IMR-90 (cell line): ENCODE data around the gene EME2. TPM values are rescaled to one million over a fixed set of nuclear protein-coding genes. Genes with fewer than 3 reads are reported as not detected.
A peak's percentile ranks its signal among the peaks of the same experiment; 100 is the strongest.

Experiments used
- ATAC-seq: fragments of 200-7000 bp; cut with Tn5 transposase; 2 replicates; pipeline ENCODE4 v1.9.1; 2020; ENCODE audit warnings: low read depth, mild to moderate bottlenecking, moderate library complexity
- BruUV-seq: library from RNA; stranded (reverse); fragments of 400-500 nt; replicated peaks from 2 replicates; lab custom pipeline; 2021; lab: Mats Ljungman, UMichigan
- CTCF ChIA-PET: fragments of 300-600 bp; formaldehyde crosslinking; extraction: SDS; loops from one replicate; lab custom pipeline; 2021; ENCODE audit warnings: antibody characterized with exemption; lab: Yijun Ruan, JAX
- POLR2A ChIA-PET: fragments of 300-600 bp; sonication (Branson Sonifier 250); formaldehyde crosslinking; loops from one replicate; lab custom pipeline; 2022; ENCODE audit warnings: antibody characterized with exemption; ENCODE audit not compliant: unreplicated experiment; lab: Charles Lee
- DNase-seq: peaks from one replicate; pipeline ENCODE4 v3.0.0; 2013
- H2AFZ ChIP-seq: replicated peaks from 2 replicates; pipeline ENCODE3; 2013; ENCODE audit warnings: low read length, mild to moderate bottlenecking; ENCODE audit not compliant: poor library complexity
- H2AK5ac ChIP-seq: 2 replicates; pipeline ENCODE4 v1.6.1; 2013; ENCODE audit warnings: low read depth, low read length, inconsistent platforms
- H2AK9ac ChIP-seq: replicated peaks from 2 replicates; pipeline ENCODE3; 2013; ENCODE audit warnings: mild to moderate bottlenecking, low read depth, low read length, moderate library complexity; ENCODE audit not compliant: poor library complexity
- H2BK120ac ChIP-seq: 2 replicates; pipeline ENCODE4 v1.6.1; 2013; ENCODE audit warnings: low read depth, low read length, inconsistent platforms
- H2BK15ac ChIP-seq: 3 replicates; pipeline ENCODE4 v1.6.1; 2013; ENCODE audit warnings: low read depth, low read length, inconsistent platforms
- H2BK20ac ChIP-seq: 2 replicates; pipeline ENCODE4 v1.6.1; 2013; ENCODE audit warnings: low read depth, mild to moderate bottlenecking, inconsistent platforms, low read length, moderate library complexity
- H2BK5ac ChIP-seq: 2 replicates; pipeline ENCODE4 v1.6.1; 2013; ENCODE audit warnings: mild to moderate bottlenecking, low read depth, low read length, inconsistent platforms; ENCODE audit not compliant: poor library complexity, severe bottlenecking
- H3K14ac ChIP-seq: replicated peaks from 2 replicates; pipeline ENCODE4 v1.6.1; 2013; ENCODE audit warnings: low read depth, low read length, inconsistent platforms
- H3K18ac ChIP-seq: 2 replicates; pipeline ENCODE4 v1.6.1; 2013; ENCODE audit warnings: low read depth, low read length, control low read depth
- H3K23ac ChIP-seq: 2 replicates; pipeline ENCODE4 v1.6.1; 2013; ENCODE audit warnings: low read depth, low read length, inconsistent platforms
- H3K27ac ChIP-seq: 2 replicates; pipeline ENCODE4 v1.5.1; 2013; ENCODE audit warnings: mild to moderate bottlenecking, control low read depth, low read length; ENCODE audit not compliant: insufficient read depth
- H3K27me3 ChIP-seq: 2 replicates; pipeline ENCODE4 v1.6.1; 2013; ENCODE audit warnings: low read length; ENCODE audit not compliant: control insufficient read depth, insufficient read depth
- H3K36me3 ChIP-seq: 2 replicates; pipeline ENCODE4 v1.6.1; 2013; ENCODE audit warnings: low read length, mixed read lengths; ENCODE audit not compliant: control insufficient read depth, insufficient read depth
- H3K4ac ChIP-seq: 2 replicates; pipeline ENCODE4 v1.6.1; 2013; ENCODE audit warnings: low read depth, low read length, inconsistent platforms
- H3K4me1 ChIP-seq: 2 replicates; pipeline ENCODE4 v1.6.1; 2013; ENCODE audit warnings: low read length, mixed read lengths; ENCODE audit not compliant: control insufficient read depth, insufficient read depth
- H3K4me2 ChIP-seq: 2 replicates; pipeline ENCODE4 v1.6.1; 2013; ENCODE audit warnings: low read depth, mild to moderate bottlenecking, control low read depth, low read length, moderate library complexity
- H3K4me3 ChIP-seq: 2 replicates; pipeline ENCODE4 v1.5.1; 2013; ENCODE audit warnings: low read depth, mild to moderate bottlenecking, control low read depth, low read length, moderate library complexity; ENCODE audit not compliant: insufficient read depth
- H3K56ac ChIP-seq: 2 replicates; pipeline ENCODE4 v1.6.1; 2013; ENCODE audit warnings: low read length, inconsistent platforms; ENCODE audit not compliant: insufficient read depth; ENCODE audit errors: extremely low read depth
- H3K79me1 ChIP-seq, 2 experiments: 2 replicates each; pipeline ENCODE4 v1.6.1; 2013; ENCODE audit warnings: low read length in 2 of 2, inconsistent platforms in 1 of 2, low read depth in 1 of 2
- H3K9ac ChIP-seq: 2 replicates; pipeline ENCODE4 v1.6.1; 2013; ENCODE audit warnings: low read depth, low read length, control low read depth
- H3K9me1 ChIP-seq: 2 replicates; pipeline ENCODE4 v1.6.1; 2013; ENCODE audit warnings: low read length, inconsistent platforms; ENCODE audit not compliant: insufficient read depth
- H3K9me3 ChIP-seq: 2 replicates; pipeline ENCODE4 v1.6.1; 2013; ENCODE audit warnings: low read length; ENCODE audit not compliant: control insufficient read depth, insufficient read depth
- H4K20me1 ChIP-seq: 2 replicates; pipeline ENCODE4 v1.6.1; 2013; ENCODE audit warnings: low read length, inconsistent platforms; ENCODE audit not compliant: insufficient read depth
- H4K5ac ChIP-seq: 2 replicates; pipeline ENCODE4 v1.6.1; 2013; ENCODE audit warnings: mild to moderate bottlenecking, low read depth, low read length, control low read depth
- H4K8ac ChIP-seq, 2 experiments: 2 replicates each; pipeline ENCODE4 v1.6.1; 2013; ENCODE audit warnings: low read depth in 2 of 2, low read length in 2 of 2, control low read depth in 1 of 2, inconsistent platforms in 1 of 2
- H4K91ac ChIP-seq: 2 replicates; pipeline ENCODE4 v1.6.1; 2013; ENCODE audit warnings: low read depth, low read length, inconsistent platforms; ENCODE audit not compliant: insufficient read depth
- BHLHE40 ChIP-seq: fragments of 150-350 bp; IDR thresholded peaks from 2 replicates; pipeline ENCODE4 v1.6.1; 2016; ENCODE audit warnings: mild to moderate bottlenecking, low read depth, low read length
- CEBPB ChIP-seq: IDR thresholded peaks from 2 replicates; pipeline ENCODE4 v1.6.1; 2012; ENCODE audit warnings: low read depth, low read length, improper control_type of control experiment
- CHD1 ChIP-seq: IDR thresholded peaks from 2 replicates; pipeline ENCODE4 v1.6.1; 2012; ENCODE audit warnings: low read depth, low read length, improper control_type of control experiment
- FOS ChIP-seq: fragments of 150-350 bp; IDR thresholded peaks from 2 replicates; pipeline ENCODE4 v1.6.1; 2016; ENCODE audit warnings: low read depth, low read length
- MAFK ChIP-seq: IDR thresholded peaks from 2 replicates; pipeline ENCODE4 v1.6.1; 2012; ENCODE audit warnings: low read depth, low read length, improper control_type of control experiment
- MAZ ChIP-seq: IDR thresholded peaks from 2 replicates; pipeline ENCODE4 v1.6.1; 2012; ENCODE audit warnings: low read depth, mild to moderate bottlenecking, low read length, improper control_type of control experiment, moderate library complexity, borderline replicate concordance
- MXI1 ChIP-seq: IDR thresholded peaks from 2 replicates; pipeline ENCODE4 v1.6.1; 2012; ENCODE audit warnings: low read depth, mild to moderate bottlenecking, low read length, moderate library complexity, borderline replicate concordance
- NFE2L2 ChIP-seq: fragments of 150-350 bp; IDR thresholded peaks from 2 replicates; pipeline ENCODE4 v1.6.1; 2016; ENCODE audit warnings: low read depth, mild to moderate bottlenecking, low read length
- POLR2A ChIP-seq: IDR thresholded peaks from 2 replicates; pipeline ENCODE4 v1.6.1; 2012; ENCODE audit warnings: mild to moderate bottlenecking, low read depth, low read length
- RAD21 ChIP-seq: IDR thresholded peaks from 2 replicates; pipeline ENCODE4 v1.6.1; 2012; ENCODE audit warnings: low read length, improper control_type of control experiment
- RCOR1 ChIP-seq: IDR thresholded peaks from 2 replicates; pipeline ENCODE4 v1.6.1; 2012; ENCODE audit warnings: mild to moderate bottlenecking, low read length, improper control_type of control experiment; ENCODE audit not compliant: insufficient replicate concordance
- RFX5 ChIP-seq: IDR thresholded peaks from 2 replicates; pipeline ENCODE4 v1.8.0; 2012; ENCODE audit warnings: low read depth, mild to moderate bottlenecking, low read length, moderate library complexity
- SMC3 ChIP-seq: fragments of 150-350 bp; IDR thresholded peaks from 2 replicates; pipeline ENCODE4 v1.6.1; 2016; ENCODE audit warnings: low read depth, mild to moderate bottlenecking, antibody characterized with exemption, low read length, moderate library complexity
- WGBS, 2 experiments: methylation state at CpG; one replicate each; pipeline versions ENCODE4 v1.1.5 to v1.1.7; 2013; ENCODE audit warnings: missing lambda C conversion rate in 2 of 2; ENCODE audit not compliant: insufficient read length in 1 of 2; ENCODE audit errors: extremely low coverage in 2 of 2; 5-methylcytosine and 5-hydroxymethylcytosine counted together
- dilution Hi-C: fragments of 300-500 bp; cut with HindIII; formaldehyde crosslinking; loops from one replicate; pipeline ENCODE4 v1.14.3; 2018; ENCODE audit warnings: low sequenced_read_pairs; ENCODE audit not compliant: unreplicated experiment
- in situ Hi-C: fragments of 300-500 bp; cut with MboI; formaldehyde crosslinking; loops from 3 replicates; pipeline ENCODE4 v1.14.3; 2019; ENCODE audit warnings: low sequenced_read_pairs, inconsistent platforms, mixed read lengths
- intact Hi-C: fragments of 100-400 bp; cut with micrococcal nuclease; formaldehyde crosslinking; loops from 2 replicates; pipeline ENCODE4 v1.10.0; 2022
- polyA plus RNA-seq, 3 experiments: library from polyadenylated mRNA; depleted of rRNA; stranded (reverse); fragments of >200 nt; gene quantifications; 2 replicates each; pipeline ENCODE4 v1.2.3, GENCODE V29; 2012; ENCODE audit warnings: low replicate concordance in 1 of 3
- total RNA-seq: library from RNA; depleted of rRNA; stranded (reverse); fragments of >200 nt; gene quantifications from 2 replicates; pipeline ENCODE4 v1.2.3, GENCODE V29; 2012
- TF ChIP-seq, protein P1 (sequence below): fragments of 150-350 bp; IDR thresholded peaks from 2 replicates; pipeline ENCODE4 v1.6.1; 2017; ENCODE audit warnings: mild to moderate bottlenecking, antibody characterized with exemption, low read length, low read depth
- TF ChIP-seq, protein P2 (sequence below): conservative IDR thresholded peaks from 2 replicates; pipeline ENCODE4 v1.5.1; 2012; ENCODE audit warnings: mild to moderate bottlenecking, low read depth, low read length, improper control_type of control experiment

The EME2 gene
- total and polyA plus RNA-seq, 2 of the 4 experiments (the other 2 are of a cell fraction) = 1.3 to 9.6 TPM

DNA sequence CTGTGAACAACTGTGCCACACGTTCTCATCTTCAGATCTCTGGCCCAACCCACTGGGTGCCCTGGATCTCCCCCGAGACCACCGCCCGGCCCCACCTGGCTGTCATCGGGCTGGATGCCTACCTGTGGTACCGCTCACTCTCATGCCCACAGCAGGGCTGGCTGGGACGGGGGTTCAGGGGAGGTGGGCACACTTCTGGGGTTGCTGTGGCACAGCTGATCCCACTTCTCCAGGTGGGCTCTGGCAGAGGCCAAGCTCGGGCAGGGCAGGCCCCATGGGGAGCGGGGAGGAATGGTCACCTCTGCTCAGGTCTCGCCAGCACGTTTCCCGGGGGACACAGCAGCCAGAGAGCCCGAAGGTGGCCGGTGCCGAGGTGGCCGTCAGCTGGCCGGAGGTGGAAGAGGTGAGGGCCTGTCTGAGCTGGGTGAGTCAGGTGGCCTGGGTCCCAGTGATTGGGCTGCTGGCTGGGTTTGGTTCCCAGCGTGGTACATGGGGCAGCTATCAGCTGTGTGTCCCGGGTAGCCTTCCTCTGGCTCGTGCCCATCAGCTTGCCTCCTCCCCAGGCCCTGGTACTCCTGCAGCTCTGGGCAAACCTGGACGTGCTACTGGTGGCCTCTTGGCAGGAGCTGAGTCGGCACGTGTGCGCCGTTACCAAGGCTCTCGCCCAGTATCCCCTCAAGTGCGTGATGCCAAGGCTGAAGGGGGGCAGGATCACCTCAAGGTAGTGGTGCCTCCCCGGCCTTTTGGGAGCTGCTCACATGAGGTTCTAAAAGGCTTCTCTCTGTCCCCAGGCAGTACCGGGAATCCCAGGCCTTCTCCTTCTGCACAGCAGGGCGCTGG is 2.6 kb downstream of the EME2 start:
- Histone ChIP-seq H2BK20ac (no peak overlapping the region), H3K23ac (no peak overlapping the region), H3K18ac (no peak overlapping the region), H2AK9ac (peak overlapping the region; percentile 65), H2AK5ac (no peak overlapping the region), H4K5ac (no peak overlapping the region), H3K36me3 (peaks cover 28% of the 10 kb centered on the region; the same call in 1 of the 2 replicates), H2BK120ac (no peak overlapping the region), H3K4me2 (no peak overlapping the region), H4K8ac (no peak overlapping the region), H3K56ac (no peak overlapping the region), H4K91ac (no peak overlapping the region), H3K27ac (no peak overlapping the region), H3K4me3 (no peak overlapping the region), H2BK15ac (no peak overlapping the region), H3K4ac (no peak overlapping the region), H2BK5ac (no peak overlapping the region), H3K9ac (no peak overlapping the region), H3K4me1 (peaks cover 13% of the 10 kb centered on the region), H3K14ac (no peak overlapping the region), H2AFZ (no peak overlapping the region), H3K9me1 (0 out of 2 replicates have a peak, but pooled peaks cover 3% of the 10 kb centered on the region), H4K20me1 (peaks cover 25% of the 10 kb centered on the region), H3K79me1 (peaks cover 12 to 63% of the 10 kb centered on the region in 2 experiments), H3K9me3 (no peaks in the 10 kb centered on the region), H3K27me3 (no peaks in the 10 kb centered on the region)
- DNase-seq = no peak
- intact Hi-C loops (no loop called here), dilution Hi-C loops (no loop called here), in situ Hi-C loops (no loop called here)
- WGBS, 2 experiments = 94% methylated on average over 26 of the region's 30 CpGs; no CpG with 5 or more reads in 1 of the 2 experiments
- BruUV-seq = no TSS peak
- ATAC-seq = no peak
- ChIA-PET CTCF (no interaction called here), POLR2A (no interaction called here)
- TF ChIP-seq SMC3 (no peak), MAFK (no peak), CEBPB (no peak), MAZ (no peak), CHD1 (no peak), RFX5 (no peak), FOS (no peak), BHLHE40 (no peak), MXI1 (no peak), NFE2L2 (no peak), RAD21 (no peak), POLR2A (no peak), RCOR1 (no peak)
- TF ChIP-seq, protein P1, sequence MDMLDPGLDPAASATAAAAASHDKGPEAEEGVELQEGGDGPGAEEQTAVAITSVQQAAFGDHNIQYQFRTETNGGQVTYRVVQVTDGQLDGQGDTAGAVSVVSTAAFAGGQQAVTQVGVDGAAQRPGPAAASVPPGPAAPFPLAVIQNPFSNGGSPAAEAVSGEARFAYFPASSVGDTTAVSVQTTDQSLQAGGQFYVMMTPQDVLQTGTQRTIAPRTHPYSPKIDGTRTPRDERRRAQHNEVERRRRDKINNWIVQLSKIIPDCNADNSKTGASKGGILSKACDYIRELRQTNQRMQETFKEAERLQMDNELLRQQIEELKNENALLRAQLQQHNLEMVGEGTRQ = no peak
- TF ChIP-seq, protein P2, sequence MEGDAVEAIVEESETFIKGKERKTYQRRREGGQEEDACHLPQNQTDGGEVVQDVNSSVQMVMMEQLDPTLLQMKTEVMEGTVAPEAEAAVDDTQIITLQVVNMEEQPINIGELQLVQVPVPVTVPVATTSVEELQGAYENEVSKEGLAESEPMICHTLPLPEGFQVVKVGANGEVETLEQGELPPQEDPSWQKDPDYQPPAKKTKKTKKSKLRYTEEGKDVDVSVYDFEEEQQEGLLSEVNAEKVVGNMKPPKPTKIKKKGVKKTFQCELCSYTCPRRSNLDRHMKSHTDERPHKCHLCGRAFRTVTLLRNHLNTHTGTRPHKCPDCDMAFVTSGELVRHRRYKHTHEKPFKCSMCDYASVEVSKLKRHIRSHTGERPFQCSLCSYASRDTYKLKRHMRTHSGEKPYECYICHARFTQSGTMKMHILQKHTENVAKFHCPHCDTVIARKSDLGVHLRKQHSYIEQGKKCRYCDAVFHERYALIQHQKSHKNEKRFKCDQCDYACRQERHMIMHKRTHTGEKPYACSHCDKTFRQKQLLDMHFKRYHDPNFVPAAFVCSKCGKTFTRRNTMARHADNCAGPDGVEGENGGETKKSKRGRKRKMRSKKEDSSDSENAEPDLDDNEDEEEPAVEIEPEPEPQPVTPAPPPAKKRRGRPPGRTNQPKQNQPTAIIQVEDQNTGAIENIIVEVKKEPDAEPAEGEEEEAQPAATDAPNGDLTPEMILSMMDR = no peak
